ENCODE results near the gene ZP3. TPM values are rescaled to one million over a fixed set of nuclear protein-coding genes. Genes with fewer than 3 reads are reported as not detected.
"Not testable (repeated sequence)": the region's sequence is repeated elsewhere in the genome, so short reads cannot be mapped to it uniquely, and the experiment has no call there.

ZP3 gene
- total and polyA plus RNA-seq, 12 donors: 0.77 to 5.7 (median 1.4) TPM; not detected in 6

DNA sequence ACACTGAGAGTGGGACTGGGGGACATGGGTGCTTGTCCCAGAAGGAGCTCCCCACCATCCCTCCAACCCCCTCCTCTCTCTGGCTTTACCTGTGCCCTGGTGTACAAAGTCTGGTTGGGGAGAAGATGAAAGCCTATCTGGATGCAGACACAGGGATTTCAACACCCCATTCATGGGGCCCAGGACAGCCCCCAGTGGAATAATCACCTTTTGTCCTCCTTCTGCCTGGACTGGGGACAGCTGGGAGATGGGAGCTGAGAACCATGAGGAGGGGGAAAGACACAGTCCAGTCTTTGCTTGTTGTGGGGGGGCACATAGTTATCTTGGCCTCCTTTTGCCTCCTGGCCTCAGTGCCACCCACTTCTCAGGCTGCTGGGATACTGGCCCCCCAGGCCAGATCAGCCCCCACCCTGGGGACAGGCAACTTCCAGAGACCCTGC lies 16.6 kb upstream of the ZP3 start:
- intact Hi-C loops (cut with DNase I): no loop called here
- TF ChIP-seq, protein P1, sequence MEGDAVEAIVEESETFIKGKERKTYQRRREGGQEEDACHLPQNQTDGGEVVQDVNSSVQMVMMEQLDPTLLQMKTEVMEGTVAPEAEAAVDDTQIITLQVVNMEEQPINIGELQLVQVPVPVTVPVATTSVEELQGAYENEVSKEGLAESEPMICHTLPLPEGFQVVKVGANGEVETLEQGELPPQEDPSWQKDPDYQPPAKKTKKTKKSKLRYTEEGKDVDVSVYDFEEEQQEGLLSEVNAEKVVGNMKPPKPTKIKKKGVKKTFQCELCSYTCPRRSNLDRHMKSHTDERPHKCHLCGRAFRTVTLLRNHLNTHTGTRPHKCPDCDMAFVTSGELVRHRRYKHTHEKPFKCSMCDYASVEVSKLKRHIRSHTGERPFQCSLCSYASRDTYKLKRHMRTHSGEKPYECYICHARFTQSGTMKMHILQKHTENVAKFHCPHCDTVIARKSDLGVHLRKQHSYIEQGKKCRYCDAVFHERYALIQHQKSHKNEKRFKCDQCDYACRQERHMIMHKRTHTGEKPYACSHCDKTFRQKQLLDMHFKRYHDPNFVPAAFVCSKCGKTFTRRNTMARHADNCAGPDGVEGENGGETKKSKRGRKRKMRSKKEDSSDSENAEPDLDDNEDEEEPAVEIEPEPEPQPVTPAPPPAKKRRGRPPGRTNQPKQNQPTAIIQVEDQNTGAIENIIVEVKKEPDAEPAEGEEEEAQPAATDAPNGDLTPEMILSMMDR (IDR thresholded peaks at IDR 0.05): no peak
- no peak overlapping the region for H3K4me3 ChIP-seq
- H3K9me3 ChIP-seq: no peaks in the 10 kb centered on the region
- ATAC-seq: no peak
- H3K27me3 ChIP-seq: peaks cover 0 to 4% (median 0%) of the 10 kb centered on the region in 7 donors
- no peak overlapping the region for H3K27ac ChIP-seq
- H3K4me1 ChIP-seq: peaks cover 0 to 13% (median 0%) of the 10 kb centered on the region in 9 donors
- DNase-seq: no peak
- H3K36me3 ChIP-seq: no peaks in the 10 kb centered on the region

DNA sequence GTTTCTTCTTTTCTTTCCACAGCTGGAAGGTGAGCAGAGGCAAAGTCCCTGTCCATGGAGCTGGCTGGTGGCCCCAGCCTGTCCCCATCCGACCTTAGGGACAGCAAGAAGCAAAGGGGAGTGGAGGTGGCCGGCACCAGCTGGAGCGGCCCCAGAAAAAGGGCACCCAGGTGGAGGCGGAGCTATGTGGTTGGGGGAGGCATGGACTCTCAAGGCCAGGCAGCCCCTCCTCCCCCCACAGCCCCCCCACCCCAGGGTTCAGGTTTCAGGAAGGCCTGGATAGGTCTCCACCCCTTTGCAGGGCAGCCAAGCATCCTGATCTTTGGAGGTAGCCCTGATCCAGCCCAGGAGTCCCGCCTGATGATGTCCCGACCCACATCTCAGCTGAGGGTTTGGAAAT lies 15.2 kb upstream of the ZP3 start, which contains the start of gene SSC4D:
Gene SSC4D (minus strand): TSS at position 161 of the 400 bp plus-strand sequence. CDS start 5,258 bp downstream, outside the sequence.
- ATAC-seq: no peak
- Histone ChIP-seq H3K36me3 (no peaks in the 10 kb centered on the region), H3K4me1 (no peaks in the 10 kb centered on the region), H3K9me3 (no peaks in the 10 kb centered on the region), H3K27ac (no peak within 1 kb of the TSS), H3K4me3 (no peak within 1 kb of the TSS), H3K27me3 (peaks cover 0 to 4% (median 0%) of the 10 kb centered on the region in 7 donors)
- WGBS, 2 donors: 53 to 65% methylated on average over 6 of the region's 6 CpGs
- intact Hi-C loops (cut with DNase I): no loop called here
- TF ChIP-seq, protein P1 (IDR thresholded peaks at IDR 0.05): no peak
- DNase-seq: no peak

DNA sequence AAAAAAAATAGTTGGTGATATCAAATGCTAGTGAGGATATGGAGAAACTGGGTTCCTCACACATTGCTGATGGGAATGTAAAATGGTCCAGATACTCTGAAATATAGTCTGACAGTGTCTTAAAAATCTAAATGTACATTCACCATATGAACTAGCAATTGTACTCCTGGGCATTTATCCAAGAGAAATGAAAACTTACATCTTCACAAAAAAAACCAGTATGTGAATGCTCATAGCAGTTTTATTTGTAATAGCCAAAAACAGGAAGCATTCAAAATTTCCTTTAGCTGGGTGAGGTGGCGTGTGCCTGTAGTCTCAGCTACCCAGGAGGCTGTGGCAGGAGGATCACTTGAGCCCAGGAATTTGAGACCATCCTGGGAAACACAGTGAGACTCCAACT lies 13.1 kb upstream of the ZP3 start:
- no peaks in the 10 kb centered on the region for H3K4me1 ChIP-seq
- intact Hi-C loops (cut with DNase I): no loop called here
- peaks cover 0 to 4% (median 0%) of the 10 kb centered on the region in 7 donors for H3K27me3 ChIP-seq
- TF ChIP-seq, protein P1 (IDR thresholded peaks at IDR 0.05): no peak
- H3K36me3 ChIP-seq: no peaks in the 10 kb centered on the region
- H3K9me3 ChIP-seq: no peaks in the 10 kb centered on the region
- DNase-seq (no peak), ATAC-seq (no peak)
- no peak overlapping the region for H3K27ac ChIP-seq
- no peak overlapping the region for H3K4me3 ChIP-seq
- WGBS, 2 donors: 66 to 77% methylated on average over 1 of the region's 1 CpG

DNA sequence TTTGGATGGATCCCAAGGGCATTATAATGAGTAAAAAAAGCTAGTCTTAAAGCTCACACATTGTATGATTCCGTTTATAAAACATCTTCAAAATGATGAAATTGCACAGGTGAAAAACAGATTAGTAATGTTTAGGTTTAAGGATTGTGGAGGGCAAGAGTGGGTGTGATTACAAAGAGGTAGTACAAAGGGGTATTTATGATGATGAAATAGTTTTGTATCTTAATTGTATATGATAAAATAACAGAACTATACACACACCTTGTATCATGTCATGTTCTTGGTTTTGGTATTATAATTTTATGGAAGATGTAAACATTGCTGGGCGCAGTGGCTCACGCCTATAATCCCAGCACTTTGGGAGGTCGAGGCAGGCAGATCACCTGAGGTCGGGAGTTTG lies 12.5 kb upstream of the ZP3 start:
- ATAC-seq: no peak
- whole genome bisulfite sequencing, 2 donors: 85 to 88% methylated on average over 5 of the region's 5 CpGs

DNA sequence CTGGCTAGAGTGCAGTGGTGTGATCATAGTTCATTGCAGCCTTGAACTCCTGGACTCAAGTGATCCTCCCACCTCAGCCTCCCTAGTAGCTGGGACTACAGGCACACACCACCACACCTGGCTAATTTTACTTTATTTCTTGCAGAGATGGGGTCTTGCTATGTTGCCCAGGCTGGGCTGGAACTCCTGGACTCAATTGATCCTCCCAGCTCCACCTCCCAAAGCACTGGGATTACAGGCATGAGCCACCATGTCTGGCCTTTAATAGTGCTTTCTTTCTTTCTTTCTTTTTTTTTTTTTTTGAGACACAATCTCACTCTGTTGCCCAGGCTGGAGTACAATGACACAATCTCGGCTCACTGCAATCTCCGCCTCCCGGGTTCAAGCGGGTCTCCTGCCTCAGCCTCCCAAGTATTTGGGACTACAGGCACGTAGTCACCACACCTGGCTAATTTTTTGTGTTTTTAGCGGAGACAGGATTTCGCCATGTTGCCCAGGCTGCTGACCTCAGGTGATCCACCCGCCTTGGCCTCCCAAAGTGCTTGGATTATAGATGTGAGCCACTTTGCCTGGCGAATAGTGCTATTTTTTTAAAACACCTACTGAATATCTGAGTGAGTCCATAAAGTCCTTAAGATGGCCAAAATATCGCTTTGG lies 7.0 kb upstream of the ZP3 start:
- Histone ChIP-seq H3K9me3 (peaks cover 0 to 11% (median 0%) of the 10 kb centered on the region in 11 donors), H3K4me1 (peaks cover 0 to 12% (median 0%) of the 10 kb centered on the region in 9 donors)
- DNase-seq; H3K27me3 ChIP-seq; H3K36me3 ChIP-seq; ATAC-seq; intact Hi-C loops (cut with DNase I); H3K27ac ChIP-seq; H3K4me3 ChIP-seq: not testable (repeated sequence)
- 91 to 98% methylated on average over 10 of the region's 10 CpGs for WGBS, 2 donors

More for the DNA sequence above, 12.5 kb upstream of the ZP3 start:
- Histone ChIP-seq H3K9me3 (no peaks in the 10 kb centered on the region), H3K4me1 (no peaks in the 10 kb centered on the region), H3K4me3 (no peak overlapping the region), H3K27me3 (peaks cover 0 to 4% (median 0%) of the 10 kb centered on the region in 7 donors), H3K27ac (no peak overlapping the region), H3K36me3 (no peaks in the 10 kb centered on the region)
- intact Hi-C loops (cut with DNase I): no loop called here
- DNase-seq: no peak
- TF ChIP-seq, protein P1 (IDR thresholded peaks at IDR 0.05): no peak

DNA sequence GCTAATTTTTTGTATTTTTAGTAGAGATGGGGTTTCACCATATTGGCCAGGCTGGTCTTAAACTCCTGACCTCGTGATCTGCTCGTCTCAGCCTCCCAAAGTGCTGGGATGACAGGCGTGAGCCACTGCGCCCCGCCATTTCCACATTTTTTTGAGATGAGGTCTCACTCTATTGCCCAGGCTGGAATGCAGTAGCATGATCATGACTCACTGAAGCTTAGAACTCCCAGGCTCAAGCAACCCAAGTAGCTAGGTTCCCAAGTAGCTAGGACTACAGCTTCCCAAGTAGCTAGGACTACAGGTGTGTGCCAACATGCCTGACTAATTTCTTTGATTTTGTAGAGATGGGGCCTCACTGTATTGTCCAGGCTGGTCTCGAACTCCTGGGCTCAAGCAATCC lies 3.7 kb upstream of the ZP3 start:
- DNase-seq; intact Hi-C loops (cut with DNase I); H3K36me3 ChIP-seq; ATAC-seq; H3K27ac ChIP-seq; H3K27me3 ChIP-seq; H3K4me3 ChIP-seq: not testable (repeated sequence)
- WGBS, 2 donors: 80 to 88% methylated on average over 6 of the region's 6 CpGs
- peaks cover 0 to 11% (median 0%) of the 10 kb centered on the region in 11 donors for H3K9me3 ChIP-seq
- H3K4me1 ChIP-seq: peaks cover 0 to 12% (median 0%) of the 10 kb centered on the region in 9 donors
